GM18873 (cell line): ENCODE results near the gene PYCR2.

Experiments used
- ATAC-seq: cut with Tn5 transposase; IDR thresholded peaks from one replicate; pipeline ENCODE4 v1.9.1; 2021; ENCODE audit warnings: mild to moderate bottlenecking, moderate library complexity, moderate number of reproducible peaks; ENCODE audit not compliant: unreplicated experiment, low FRiP score

Gene PYCR2

GRCh38 chr1:225880222-225880588 is 43.8 kb downstream of the PYCR2 start:
- no peak for ATAC-seq

GRCh38 chr1:225879521-225880221 is 44.4 kb downstream of the PYCR2 start:
- ATAC-seq, result no peak

GRCh38 chr1:225878282-225878681 is 45.8 kb downstream of the PYCR2 start:
- no peak for ATAC-seq

GRCh38 chr1:225877580-225877979 is 46.5 kb downstream of the PYCR2 start:
- ATAC-seq, result no peak

GRCh38 chr1:225876900-225877510 is 47.0 kb downstream of the PYCR2 start:
- ATAC-seq, result no peak

GRCh38 chr1:225875044-225875815 is 48.8 kb downstream of the PYCR2 start:
- ATAC-seq, result no peak

- ATAC-seq, result no peak
Observed at GRCh38 chr1:225874431-225874830, 49.6 kb downstream of the PYCR2 start.

GRCh38 chr1:225873281-225873850 is 50.7 kb downstream of the PYCR2 start:
- ATAC-seq, result no peak

GRCh38 chr1:225872075-225872430 is 52.0 kb downstream of the PYCR2 start:
- no peak for ATAC-seq

GRCh38 chr1:225871359-225872074 is 52.5 kb downstream of the PYCR2 start:
- no peak for ATAC-seq

- no peak for ATAC-seq
Observed at GRCh38 chr1:225870911-225871310, 53.1 kb downstream of the PYCR2 start.
